K562 (cell line): ENCODE measurements around the gene B3GAT1. TPM values are rescaled to one million over a fixed set of nuclear protein-coding genes. Genes with fewer than 3 reads are reported as not detected.

ENCODE experiments used
- CHD2 ChIP-seq: IDR thresholded peaks from 2 replicates; pipeline ENCODE4 v1.6.1; 2011; ENCODE audit warnings: low read depth, low read length
- CREB3L1 ChIP-seq: fragments of 450-650 bp; IDR thresholded peaks from 2 replicates; pipeline ENCODE4 v1.6.1; 2014; ENCODE audit warnings: low read depth, mild to moderate bottlenecking, moderate library complexity, borderline replicate concordance
- ETS2 ChIP-seq: IDR thresholded peaks from 2 replicates; pipeline ENCODE4 v1.6.1; 2016; ENCODE audit warnings: borderline replicate concordance, missing genetic modification characterization, mild to moderate bottlenecking, moderate library complexity, missing compliant biosample characterization; ENCODE audit not compliant: poor library complexity, severe bottlenecking
- ZFX ChIP-seq: sonication (generic); formaldehyde crosslinking; IDR thresholded peaks from 2 replicates; pipeline ENCODE4 v1.8.0; 2022; ENCODE audit warnings: mild to moderate bottlenecking, missing genetic modification reagents, moderate library complexity
- ZNF609 ChIP-seq: sonication (generic); formaldehyde crosslinking; IDR thresholded peaks from 2 replicates; pipeline ENCODE4 v1.8.1; 2023; ENCODE audit warnings: missing genetic modification reagents, mild to moderate bottlenecking, borderline replicate concordance
- ZNF696 ChIP-seq: fragments of 250-450 bp; sonication (Bioruptor Pico); conservative IDR thresholded peaks from 2 replicates; pipeline ENCODE4 v1.4.0; 2020; ENCODE audit warnings: mild to moderate bottlenecking, moderate library complexity
- polyA plus RNA-seq, 8 experiments: library from polyadenylated mRNA; depleted of rRNA in 4 of 8; stranded (reverse) in 5 of 8; unstranded in 3 of 8; fragments of >200 nt; fragmentation: Nextera tagmentation in 2 of 8; fragmentation: Illumina TruSeq in 1 of 8; extraction: Ambion mirVana in 2 of 8; extraction: Trizol in 1 of 8; gene quantifications; 2 replicates each; pipeline versions ENCODE4 v1.2.1 to v1.2.3, GENCODE V29; 2011 to 2014; ENCODE audit warnings: inconsistent platforms in 1 of 8, missing spikeins in 1 of 8
- total RNA-seq, 7 experiments: library from RNA; depleted of rRNA in 6 of 7; stranded (reverse); fragments of >200 nt in 6 of 7; fragmentation: Illumina TruSeq in 2 of 7; extraction: Trizol in 2 of 7; gene quantifications; 2 replicates each; pipeline versions ENCODE4 v1.2.1 to v1.2.3, GENCODE V29; 2011 to 2021; ENCODE audit warnings: low replicate concordance in 1 of 7

Gene B3GAT1
- total and polyA plus RNA-seq, 9 of the 15 experiments (the other 6 are each of a cell fraction or from before 2014, with no cell fraction given): 0.01 to 0.53 (median 0.14) TPM; not detected in 1

GRCh38 chr11:134332189-134332631 is 79.8 kb downstream of the B3GAT1 start (continued):
- TF ChIP-seq ZFX (peak; percentile 43), CHD2 (0 out of 2 replicates have a peak, but pooled peaks have one; percentile 26), ETS2 (tag) (no peak), ZNF609 (CRISPR knock-in tag) (no peak), CREB3L1 (peak; percentile 5; the same call in 1 of the 2 replicates), ZNF696 (CRISPR knock-in tag) (no peak)
